HepG2 (cell line): Measurements from ENCODE around the gene SP140L. TPM values are rescaled to one million over a fixed set of nuclear protein-coding genes. Genes with fewer than 3 reads are reported as not detected.

Experiments
- DZIP1 ChIP-seq: sonication (generic); formaldehyde crosslinking; IDR thresholded peaks from 2 replicates; pipeline ENCODE4 v1.5.0; 2020; ENCODE audit warnings: mild to moderate bottlenecking, missing genetic modification reagents
- GABPB1 ChIP-seq: IDR thresholded peaks from 2 replicates; pipeline ENCODE4 v1.6.1; 2016; ENCODE audit warnings: mild to moderate bottlenecking, missing genetic modification reagents, moderate library complexity, missing compliant biosample characterization
- GATAD2A ChIP-seq: IDR thresholded peaks from 2 replicates; pipeline ENCODE4 v1.6.1; 2016
- HNRNPL ChIP-seq: fragments of 200-400 bp; formaldehyde crosslinking; IDR thresholded peaks from 2 replicates; pipeline ENCODE4 v1.6.1; 2017; ENCODE audit warnings: mild to moderate bottlenecking, low read depth, low read length
- MXI1 ChIP-seq: IDR thresholded peaks from 3 replicates; pipeline ENCODE4 v1.6.1; 2012; ENCODE audit warnings: low read depth, low read length, inconsistent platforms, borderline replicate concordance
- SNRNP70 ChIP-seq: fragments of 200-400 bp; formaldehyde crosslinking; IDR thresholded peaks from 2 replicates; pipeline ENCODE4 v1.6.1; 2017; ENCODE audit warnings: mild to moderate bottlenecking, low read depth, low read length, moderate library complexity
- TRIM22 ChIP-seq: fragments of 450-650 bp; IDR thresholded peaks from 2 replicates; pipeline ENCODE4 v1.6.1; 2017
- ZBTB40 ChIP-seq, 2 experiments: fragments of 450-650 bp in 1 of 2; sonication (generic) in 1 of 2; formaldehyde crosslinking in 1 of 2; IDR thresholded peaks; 2 replicates each; pipeline versions ENCODE4 v1.6.1 to v1.8.0; 2016 to 2022; ENCODE audit warnings: antibody characterized with exemption in 1 of 2, mild to moderate bottlenecking in 1 of 2, missing genetic modification reagents in 1 of 2
- ZEB1 ChIP-seq: IDR thresholded peaks from 2 replicates; pipeline ENCODE4 v1.6.1; 2012; ENCODE audit warnings: mild to moderate bottlenecking, low read depth, inconsistent platforms; ENCODE audit not compliant: insufficient replicate concordance
- ZNF337 ChIP-seq: sonication (generic); formaldehyde crosslinking; IDR thresholded peaks from 2 replicates; pipeline ENCODE4 v1.5.1; 2020; ENCODE audit warnings: missing genetic modification reagents, low read depth, mild to moderate bottlenecking, borderline replicate concordance
- ZNF691 ChIP-seq: sonication (generic); formaldehyde crosslinking; IDR thresholded peaks from 2 replicates; pipeline ENCODE4 v1.4.0; 2020; ENCODE audit warnings: missing genetic modification reagents, low read depth, mild to moderate bottlenecking, borderline replicate concordance
- polyA plus RNA-seq, 8 experiments: library from polyadenylated mRNA; depleted of rRNA in 3 of 8; stranded (reverse) in 7 of 8; unstranded in 1 of 8; fragments of >200 nt; fragmentation: Illumina TruSeq in 4 of 8; extraction: Trizol in 4 of 8; gene quantifications; 2 replicates each; pipeline versions ENCODE4 v1.2.1 to v1.2.3, GENCODE V29; 2011 to 2016; ENCODE audit warnings: low read depth in 4 of 8, missing spikeins in 1 of 8, mixed read lengths in 1 of 8; ENCODE audit not compliant: insufficient read depth in 1 of 8
- total RNA-seq, 5 experiments: library from RNA; depleted of rRNA; stranded (reverse); fragments of >200 nt; fragmentation: Illumina TruSeq; extraction: Trizol; gene quantifications; 2 replicates each; pipeline ENCODE4 v1.2.3, GENCODE V29; 2016; ENCODE audit warnings: low read depth in 1 of 5

Gene SP140L
- total and polyA plus RNA-seq, 2 of the 13 experiments (the other 11 are each of a cell fraction or from before 2014, with no cell fraction given): 10.9 to 17.5 TPM

DNA sequence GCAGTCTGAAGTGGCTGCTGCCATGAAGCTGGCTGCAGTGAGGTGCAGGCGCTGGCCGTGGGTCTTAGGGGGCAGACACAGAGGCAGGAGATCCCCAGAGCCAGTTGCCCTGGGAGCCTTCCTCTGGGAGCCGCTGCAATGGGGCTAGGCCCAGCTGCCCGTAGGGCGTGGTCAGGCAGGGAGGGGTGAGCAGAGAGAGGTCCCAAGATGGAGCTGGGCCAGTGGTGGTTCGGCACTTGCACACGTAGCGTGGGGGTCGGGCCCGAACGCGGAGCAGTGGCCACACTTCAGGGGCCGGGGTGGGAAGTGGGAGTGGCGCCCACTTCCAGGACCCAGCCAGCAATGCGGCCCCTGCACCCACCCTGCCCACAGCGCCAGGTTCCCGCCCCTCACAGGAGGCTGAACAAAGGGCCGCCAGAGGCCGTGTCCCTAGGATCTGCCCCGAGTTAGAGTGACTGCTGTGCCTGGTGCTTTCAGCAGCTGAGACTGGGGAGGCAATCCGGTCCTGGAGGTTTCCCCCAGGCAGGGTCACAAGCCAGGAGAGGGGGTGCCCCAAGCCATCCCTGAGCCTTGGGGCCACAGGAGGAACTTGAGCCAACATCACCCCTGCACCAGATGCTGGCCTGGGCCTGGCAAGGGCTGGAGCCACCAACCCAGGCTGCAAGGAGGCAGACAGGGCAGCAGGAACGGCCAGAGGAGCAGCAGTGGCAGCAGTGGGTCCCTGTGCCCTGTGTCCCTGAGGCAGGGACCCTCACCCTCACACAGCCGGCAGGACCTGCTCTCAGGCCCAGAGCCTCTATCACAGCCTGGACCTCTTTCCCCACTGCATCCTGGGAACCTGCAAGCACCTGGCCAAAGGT is 21.3 kb upstream of the SP140L start (continued):
- TF ChIP-seq SNRNP70 (no peak), HNRNPL (0 out of 2 replicates have a peak, but pooled peaks have one; percentile 42), ZBTB40 (IDR thresholded peaks at IDR 0.05) (no peak), ZBTB40 (CRISPR knock-in tag; IDR thresholded peaks at IDR 0.05) (no peak), TRIM22 (no peak), ZNF691 (no peak), GABPB1 (peak; percentile 24; the same call in 1 of the 2 replicates), DZIP1 (CRISPR knock-in tag) (no peak), MXI1 (no peak), ZEB1 (no peak), GATAD2A (no peak), ZNF337 (CRISPR knock-in tag) (no peak)
